B cell (primary cell): ENCODE results near the gene SMTN. TPM values are rescaled to one million over a fixed set of nuclear protein-coding genes. Genes with fewer than 3 reads are reported as not detected.

ENCODE experiments used
- ATAC-seq: fragments of 200-7000 bp; cut with Tn5 transposase; one replicate; pipeline ENCODE4 v1.10.0; 2021; ENCODE audit warnings: low read depth, mild to moderate bottlenecking, moderate number of reproducible peaks, moderate library complexity
- CTCF ChIA-PET: fragments of 350-600 bp; sonication (Branson Sonifier 250); formaldehyde crosslinking; loops from one replicate; lab custom pipeline; 2021; ENCODE audit warnings: antibody characterized with exemption, inconsistent platforms; lab: Charles Lee
- POLR2A ChIA-PET: fragments of 350-600 bp; sonication (Branson Sonifier 250); formaldehyde crosslinking; loops from one replicate; lab custom pipeline; 2021; ENCODE audit warnings: antibody characterized with exemption; lab: Charles Lee
- DNase-seq: peaks from one replicate; pipeline ENCODE4 v3.0.0; 2013
- H2AFZ ChIP-seq: 2 replicates; pipeline ENCODE4 v1.6.1; 2012; ENCODE audit warnings: mild to moderate bottlenecking, low read depth, low read length; ENCODE audit not compliant: insufficient read depth, poor library complexity, severe bottlenecking
- H3K27ac ChIP-seq, 2 donors: 1 replicate in 1 of 2; 2 replicates in 1 of 2; pipeline ENCODE4 v1.5.1; 2012 to 2013; ENCODE audit warnings: low read length in 2 of 2, mild to moderate bottlenecking in 2 of 2, moderate library complexity in 1 of 2
- H3K27me3 ChIP-seq, 4 experiments: fragments of 200-600 bp in 1 of 4; sonication (generic) in 1 of 4; replicated peaks in 1 of 4; 1 replicate in 2 of 4; 2 replicates in 2 of 4; pipeline versions ENCODE4 v1.6.1 to v1.7.0; 2013 to 2016; ENCODE audit warnings: low read length in 3 of 4, mild to moderate bottlenecking in 2 of 4, mixed read lengths in 1 of 4, moderate library complexity in 1 of 4; ENCODE audit not compliant: insufficient read depth in 4 of 4, control insufficient read depth in 3 of 4; ENCODE audit errors: control extremely low read depth in 1 of 4
- H3K36me3 ChIP-seq, 2 experiments: replicated peaks in 1 of 2; 1 replicate in 1 of 2; 2 replicates in 1 of 2; pipeline versions ENCODE4 v1.6.1 to v1.7.1; 2013; ENCODE audit warnings: low read length in 1 of 2; ENCODE audit not compliant: insufficient read depth in 2 of 2, control insufficient read depth in 1 of 2; ENCODE audit errors: control extremely low read depth in 1 of 2, extremely low read depth in 1 of 2
- H3K4me1 ChIP-seq, 2 donors: fragments of 200-600 bp in 1 of 2; sonication (generic) in 1 of 2; 1 replicate in 1 of 2; 2 replicates in 1 of 2; pipeline versions ENCODE4 v1.5.1 to v1.6.1; 2013 to 2017; ENCODE audit warnings: low read length in 2 of 2; ENCODE audit not compliant: control insufficient read depth in 2 of 2, insufficient read depth in 2 of 2
- H3K4me2 ChIP-seq: replicated peaks from 2 replicates; pipeline ENCODE3; 2012; ENCODE audit warnings: mild to moderate bottlenecking, low read depth, low read length; ENCODE audit not compliant: poor library complexity, severe bottlenecking
- H3K4me3 ChIP-seq, 5 experiments: fragments of 200-600 bp in 1 of 5; sonication (generic) in 1 of 5; 1 replicate in 3 of 5; 2 replicates in 2 of 5; pipeline versions ENCODE4 v1.5.1 to v1.7.0; 2011 to 2016; ENCODE audit warnings: low read length in 4 of 5, mild to moderate bottlenecking in 4 of 5, low read depth in 2 of 5, control low read depth in 1 of 5, moderate library complexity in 1 of 5; ENCODE audit not compliant: insufficient read depth in 1 of 5; ENCODE audit errors: control extremely low read depth in 1 of 5, extremely low read depth in 1 of 5
- H3K79me2 ChIP-seq: fragments of 200-600 bp; sonication (generic); one replicate; pipeline ENCODE4 v1.6.0; 2016; ENCODE audit warnings: low read length; ENCODE audit not compliant: control insufficient read depth, insufficient read depth
- H3K9ac ChIP-seq: fragments of 200-600 bp; sonication (generic); 2 replicates; pipeline ENCODE4 v1.6.1; 2017; ENCODE audit warnings: mild to moderate bottlenecking, low read length, moderate library complexity
- H3K9me3 ChIP-seq, 3 donors: one replicate each; pipeline versions ENCODE4 v1.6.1 to v1.7.1; 2013; ENCODE audit warnings: low read length in 2 of 3; ENCODE audit not compliant: control insufficient read depth in 2 of 3, insufficient read depth in 1 of 3; ENCODE audit errors: control extremely low read depth in 1 of 3
- H4K20me1 ChIP-seq: 2 replicates; pipeline ENCODE4 v1.6.0; 2012; ENCODE audit warnings: mild to moderate bottlenecking, low read length; ENCODE audit not compliant: insufficient read depth, control insufficient read depth, poor library complexity, severe bottlenecking
- H3K27ac Mint-ChIP-seq: one replicate; pipeline ENCODE4 v1.8.0; 2021; ENCODE audit warnings: mixed read lengths
- H3K27me3 Mint-ChIP-seq: one replicate; pipeline ENCODE4 v1.8.0; 2021; ENCODE audit warnings: mixed read lengths
- H3K4me1 Mint-ChIP-seq: one replicate; pipeline ENCODE4 v1.8.0; 2021; ENCODE audit warnings: mixed read lengths
- H3K4me3 Mint-ChIP-seq: one replicate; pipeline ENCODE4 v1.8.0; 2021; ENCODE audit warnings: mixed read lengths
- H3K9me3 Mint-ChIP-seq: one replicate; pipeline ENCODE4 v1.8.0; 2022; ENCODE audit warnings: mixed read lengths; ENCODE audit not compliant: insufficient read depth
- EZH2 ChIP-seq: IDR thresholded peaks from 2 replicates; pipeline ENCODE4 v1.6.1; 2012; ENCODE audit warnings: borderline replicate concordance, low read depth, mild to moderate bottlenecking, moderate library complexity, low read length; ENCODE audit not compliant: insufficient read depth, poor library complexity, severe bottlenecking
- WGBS: methylation state at CpG from one replicate; pipeline ENCODE4 v1.1.5; 2013; ENCODE audit warnings: missing lambda C conversion rate; ENCODE audit not compliant: insufficient coverage; 5-methylcytosine and 5-hydroxymethylcytosine counted together
- intact Hi-C: fragments of 100-400 bp; cut with micrococcal nuclease; formaldehyde crosslinking; loops from one replicate; pipeline ENCODE4 v1.10.0; 2022
- polyA plus RNA-seq: library from polyadenylated mRNA; depleted of rRNA; stranded (reverse); fragments of >200 nt; gene quantifications from 2 replicates; pipeline ENCODE4 v1.2.3, GENCODE V29; 2012
- total RNA-seq, 2 donors: library from RNA; stranded (reverse); fragments of 120-200 nt in 1 of 2; gene quantifications; 1 replicate in 1 of 2; 2 replicates in 1 of 2; pipeline versions ENCODE4 v1.2.3 to v1.2.4, GENCODE V29; 2013 to 2022
- TF ChIP-seq, protein P1 (sequence below): fragments of 200-600 bp; IDR thresholded peaks from one replicate; pipeline ENCODE4 v1.8.0; 2022; ENCODE audit warnings: antibody characterized with exemption, mild to moderate bottlenecking

The SMTN gene
- total and polyA plus RNA-seq, 2 donors (not counting 1 experiment from before 2014, with no cell fraction given): 4.0 to 7.0 TPM

DNA sequence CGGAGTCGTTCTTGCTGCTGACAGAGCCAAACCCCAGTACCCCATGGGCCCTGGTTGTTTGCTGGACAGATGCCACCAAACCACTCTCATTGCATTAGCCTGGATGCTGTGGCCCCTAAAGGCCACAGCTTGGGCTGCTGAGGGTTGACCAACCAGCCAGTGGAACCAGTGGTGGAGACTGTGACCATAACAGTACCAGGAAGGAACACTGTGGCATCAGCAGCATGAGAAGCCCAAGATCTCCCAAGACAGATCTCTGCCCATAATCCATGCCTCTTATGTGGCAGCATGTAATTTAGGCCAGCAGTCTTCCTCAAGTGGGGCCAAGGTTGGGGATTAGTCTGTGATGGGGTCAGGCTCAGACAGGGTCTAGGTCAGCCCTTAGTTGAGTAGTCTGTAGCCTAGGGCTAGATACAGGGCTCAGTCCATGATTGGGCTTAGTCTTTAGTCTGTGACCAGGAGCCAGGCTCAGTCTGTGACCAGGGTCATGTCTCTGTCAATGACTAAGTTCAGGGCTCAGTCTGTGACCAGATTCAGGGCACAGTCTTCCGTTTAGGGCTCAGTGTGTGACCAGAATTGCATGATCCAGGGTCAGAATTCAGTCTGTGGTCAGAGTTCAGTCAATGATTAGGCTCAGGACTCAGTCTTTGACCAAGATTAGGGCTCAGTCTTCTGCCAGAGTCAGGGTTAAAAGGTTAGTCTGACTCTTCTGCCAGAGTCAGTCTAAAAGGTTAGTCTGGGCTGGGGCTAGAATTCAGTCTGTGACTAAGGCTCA lies 37.1 kb downstream of the SMTN start:
- no peak overlapping the region for H3K4me3 Mint-ChIP-seq
- no peaks in the 10 kb centered on the region for H3K36me3 ChIP-seq
- intact Hi-C loops: no loop called here
- no peaks in the 10 kb centered on the region for H3K4me1 ChIP-seq
- no peaks in the 10 kb centered on the region for H4K20me1 ChIP-seq
- no peaks in the 10 kb centered on the region for H3K9me3 ChIP-seq
- TF ChIP-seq EZH2: no peak
- TF ChIP-seq, protein P1, sequence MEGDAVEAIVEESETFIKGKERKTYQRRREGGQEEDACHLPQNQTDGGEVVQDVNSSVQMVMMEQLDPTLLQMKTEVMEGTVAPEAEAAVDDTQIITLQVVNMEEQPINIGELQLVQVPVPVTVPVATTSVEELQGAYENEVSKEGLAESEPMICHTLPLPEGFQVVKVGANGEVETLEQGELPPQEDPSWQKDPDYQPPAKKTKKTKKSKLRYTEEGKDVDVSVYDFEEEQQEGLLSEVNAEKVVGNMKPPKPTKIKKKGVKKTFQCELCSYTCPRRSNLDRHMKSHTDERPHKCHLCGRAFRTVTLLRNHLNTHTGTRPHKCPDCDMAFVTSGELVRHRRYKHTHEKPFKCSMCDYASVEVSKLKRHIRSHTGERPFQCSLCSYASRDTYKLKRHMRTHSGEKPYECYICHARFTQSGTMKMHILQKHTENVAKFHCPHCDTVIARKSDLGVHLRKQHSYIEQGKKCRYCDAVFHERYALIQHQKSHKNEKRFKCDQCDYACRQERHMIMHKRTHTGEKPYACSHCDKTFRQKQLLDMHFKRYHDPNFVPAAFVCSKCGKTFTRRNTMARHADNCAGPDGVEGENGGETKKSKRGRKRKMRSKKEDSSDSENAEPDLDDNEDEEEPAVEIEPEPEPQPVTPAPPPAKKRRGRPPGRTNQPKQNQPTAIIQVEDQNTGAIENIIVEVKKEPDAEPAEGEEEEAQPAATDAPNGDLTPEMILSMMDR: no peak
- no peak overlapping the region for H2AFZ ChIP-seq
- no peak overlapping the region for H3K4me3 ChIP-seq
- ATAC-seq (no peak), DNase-seq (no peak)
- ChIA-PET CTCF (no interaction called here), POLR2A (no interaction called here)
- H3K4me2 ChIP-seq: no peak overlapping the region
- no peak overlapping the region for H3K9ac ChIP-seq
- no peaks in the 10 kb centered on the region for H3K4me1 Mint-ChIP-seq
- no peaks in the 10 kb centered on the region for H3K79me2 ChIP-seq
- no peak overlapping the region for H3K27ac ChIP-seq
- 91% methylated on average over 3 of the region's 3 CpGs for WGBS
- H3K27me3 ChIP-seq: no peaks in the 10 kb centered on the region
- no peaks in the 10 kb centered on the region for H3K27me3 Mint-ChIP-seq
- no peak overlapping the region for H3K27ac Mint-ChIP-seq
- no peaks in the 10 kb centered on the region for H3K9me3 Mint-ChIP-seq

DNA sequence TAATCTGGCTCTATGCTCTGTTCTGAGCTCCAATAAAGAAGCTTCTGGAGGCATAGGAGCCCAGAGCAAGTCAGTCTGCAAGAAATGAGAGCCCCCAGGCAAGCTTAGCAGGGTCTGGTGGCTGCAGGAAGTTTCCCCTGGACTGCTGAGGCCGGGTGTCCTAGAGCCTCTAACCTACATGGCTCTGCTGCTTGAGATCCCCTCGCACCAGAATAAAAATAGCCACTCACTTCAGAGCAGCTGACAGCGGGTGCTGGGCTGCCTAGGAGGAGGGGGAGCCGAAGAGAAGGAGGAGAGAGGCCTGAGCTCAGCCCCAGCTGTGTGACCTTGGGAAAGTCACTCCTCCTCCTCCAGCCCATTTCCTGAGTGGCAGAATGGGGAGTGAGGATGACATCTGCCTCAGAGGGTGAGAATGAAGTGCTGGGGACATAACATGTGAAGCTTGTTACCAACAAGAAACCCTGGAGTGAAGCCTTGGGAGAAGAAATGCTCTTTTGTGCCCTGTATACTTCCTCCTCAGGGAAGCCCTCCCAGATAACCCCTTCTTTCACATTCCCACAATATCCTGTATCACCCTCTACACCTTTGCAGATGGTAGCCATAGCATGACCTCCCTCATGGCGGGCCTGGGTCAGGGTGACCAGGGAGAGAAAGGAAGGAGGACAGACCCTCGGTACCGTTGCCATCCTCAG lies 38.1 kb downstream of the SMTN start:
- Histone ChIP-seq H3K4me1 (no peaks in the 10 kb centered on the region), H3K4me3 (no peak overlapping the region), H4K20me1 (no peaks in the 10 kb centered on the region), H3K27me3 (no peaks in the 10 kb centered on the region), H3K9ac (no peak overlapping the region), H3K9me3 (no peaks in the 10 kb centered on the region), H3K27ac (no peak overlapping the region), H3K4me2 (no peak overlapping the region), H3K79me2 (no peaks in the 10 kb centered on the region), H2AFZ (no peak overlapping the region), H3K36me3 (no peaks in the 10 kb centered on the region)
- H3K27me3 Mint-ChIP-seq: no peaks in the 10 kb centered on the region
- H3K4me3 Mint-ChIP-seq: no peak overlapping the region
- 100% methylated on average over 1 of the region's 7 CpGs for WGBS
- ChIA-PET CTCF (no interaction called here), POLR2A (interaction anchor here (0.6 kb wide), 1 partner anchor 40 kb away, joined by 3 read pairs; no protein-coding TSS in a partner anchor)
- H3K27ac Mint-ChIP-seq: no peak overlapping the region
- ATAC-seq (no peak), DNase-seq (no peak)
- intact Hi-C loops: no loop called here
- no peaks in the 10 kb centered on the region for H3K4me1 Mint-ChIP-seq
- TF ChIP-seq, protein P1: no peak
- no peak for TF ChIP-seq EZH2
- H3K9me3 Mint-ChIP-seq: no peaks in the 10 kb centered on the region
